NCI-H1048 (cell line): ENCODE measurements around the gene XPO6.

Experiments used
- DNase-seq: peaks from one replicate; lab custom pipeline; 2025; lab: John Stamatoyannopoulos, UW

Gene XPO6

DNA sequence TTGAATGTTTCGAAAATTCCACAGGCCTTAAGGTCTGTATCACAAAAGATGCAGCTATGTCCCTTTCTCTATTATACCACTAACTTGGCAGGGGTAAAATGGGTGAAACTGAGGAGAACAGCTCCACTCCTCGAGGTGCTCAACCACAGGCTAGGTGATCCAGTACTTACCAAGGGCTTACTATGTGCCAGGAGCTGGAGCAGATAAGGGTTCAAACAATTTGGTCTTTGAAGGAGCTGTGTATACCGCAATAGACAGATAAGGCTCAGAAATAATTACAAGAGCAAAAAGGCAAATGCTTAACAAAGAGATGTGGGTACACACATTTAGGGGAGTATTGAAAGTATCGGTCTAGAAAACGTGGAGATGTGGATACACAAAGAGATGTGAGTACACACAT is 1.5 kb downstream of the XPO6 start:
- no peak for DNase-seq

DNA sequence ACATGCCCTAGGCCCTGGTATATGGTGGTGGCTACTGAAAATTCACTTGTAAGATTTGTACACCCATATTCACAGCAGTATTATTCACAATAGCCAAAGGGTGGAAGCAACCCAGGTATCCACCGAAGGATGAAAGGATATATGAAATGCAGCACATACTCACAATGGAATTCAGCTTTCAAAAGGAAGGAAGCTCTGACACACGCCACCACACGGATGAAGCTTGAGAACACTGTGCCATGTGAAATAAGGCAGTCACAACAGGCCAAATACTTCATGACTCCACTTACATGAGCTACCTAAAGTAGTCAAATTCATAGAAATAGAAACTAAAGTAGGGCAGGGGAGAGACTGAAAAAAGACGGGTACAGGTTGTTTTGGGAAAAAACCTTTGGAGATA is 2.9 kb downstream of the XPO6 start:
- DNase-seq: no peak

DNA sequence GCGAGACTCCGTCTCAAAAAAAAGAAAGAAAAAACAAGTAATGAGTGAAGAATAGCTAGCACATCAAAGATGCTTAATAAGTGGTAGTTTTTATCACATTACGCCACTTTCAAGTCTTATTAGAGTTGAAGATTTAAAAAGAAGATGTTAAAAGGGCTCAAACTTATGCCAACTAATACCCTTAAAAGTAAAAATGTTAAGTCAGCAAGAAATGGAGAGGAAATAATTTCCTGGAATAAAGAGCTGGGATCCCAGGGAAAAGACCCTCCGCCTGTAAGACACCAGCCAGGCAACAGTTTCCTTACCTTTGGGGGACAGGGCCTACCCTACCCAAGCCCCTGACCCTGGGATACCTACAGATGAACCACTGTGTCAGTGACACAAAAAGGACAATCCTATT is 3.6 kb downstream of the XPO6 start:
- DNase-seq: no peak

DNA sequence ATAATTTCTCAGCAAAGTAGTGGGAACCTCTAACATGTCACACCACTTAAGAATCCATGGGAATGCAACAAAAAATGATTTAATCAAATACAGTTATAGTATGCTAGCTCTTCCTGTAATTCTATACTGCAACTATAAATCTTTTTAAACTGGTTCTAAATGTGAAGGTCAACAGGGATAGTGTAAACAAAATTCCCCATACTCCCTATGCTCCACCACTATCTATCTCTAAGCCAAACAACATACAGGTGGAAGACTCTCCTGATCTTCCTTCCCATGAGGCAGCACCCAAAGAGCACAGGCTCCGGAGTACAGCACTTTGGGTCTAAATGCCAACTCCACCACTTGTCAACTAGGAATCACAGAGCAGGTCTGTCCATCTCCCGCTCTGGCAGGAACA is 4.4 kb downstream of the XPO6 start:
- no peak for DNase-seq

DNA sequence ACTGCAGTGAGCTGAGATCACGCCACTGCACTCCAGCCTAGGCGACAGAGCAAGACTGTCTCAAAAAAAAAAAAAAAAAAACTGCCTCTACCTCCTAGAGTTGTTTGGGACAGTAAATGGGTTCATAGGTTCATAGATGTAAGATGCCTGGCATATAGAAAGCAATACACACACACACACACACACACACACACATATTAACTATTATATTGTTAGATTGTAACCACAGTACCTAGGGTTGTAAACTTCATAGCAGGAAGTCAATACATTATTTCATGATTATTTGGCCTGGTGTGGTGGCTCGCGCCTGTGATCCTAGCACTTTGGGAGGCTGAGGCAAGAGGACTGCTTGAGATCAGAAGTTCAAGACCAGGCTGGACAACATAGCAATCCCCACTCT is 5.8 kb downstream of the XPO6 start:
- DNase-seq: no peak

DNA sequence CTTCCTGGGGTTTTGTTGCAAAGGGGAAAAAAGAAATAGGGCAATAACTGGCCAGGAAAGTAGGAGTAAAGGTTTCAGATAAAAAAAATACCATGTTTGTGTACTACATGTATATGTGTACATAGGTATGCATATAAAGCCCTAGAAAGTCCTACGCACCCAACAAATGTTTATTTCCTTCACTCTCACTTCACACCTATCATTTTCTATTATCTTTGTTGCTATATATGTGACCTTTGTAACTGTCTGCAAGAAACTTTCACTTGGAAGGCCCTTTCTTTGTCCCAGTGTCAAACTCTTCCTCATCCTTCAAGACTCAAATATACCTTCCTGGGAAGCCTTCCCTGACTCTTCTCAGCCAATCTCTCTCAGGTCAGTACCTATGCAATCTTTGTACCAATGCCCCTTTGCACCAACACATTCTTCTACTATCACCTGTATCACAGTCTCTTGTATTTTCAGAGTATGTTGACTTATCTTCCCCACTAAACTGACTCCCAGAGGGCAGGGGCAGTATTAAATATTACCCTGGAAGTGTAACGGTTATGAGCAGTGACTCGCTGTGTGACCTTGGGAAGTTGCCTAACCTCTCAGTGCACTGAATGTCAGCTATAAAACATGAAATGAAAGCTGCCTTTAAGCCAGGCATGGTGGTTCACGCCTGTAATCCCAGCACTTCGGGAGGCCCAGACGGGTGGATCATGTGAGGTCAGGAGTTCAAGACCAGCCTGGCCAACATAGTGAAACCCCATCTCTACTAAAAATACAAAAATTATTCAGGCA is 6.5 kb downstream of the XPO6 start:
- DNase-seq: no peak

DNA sequence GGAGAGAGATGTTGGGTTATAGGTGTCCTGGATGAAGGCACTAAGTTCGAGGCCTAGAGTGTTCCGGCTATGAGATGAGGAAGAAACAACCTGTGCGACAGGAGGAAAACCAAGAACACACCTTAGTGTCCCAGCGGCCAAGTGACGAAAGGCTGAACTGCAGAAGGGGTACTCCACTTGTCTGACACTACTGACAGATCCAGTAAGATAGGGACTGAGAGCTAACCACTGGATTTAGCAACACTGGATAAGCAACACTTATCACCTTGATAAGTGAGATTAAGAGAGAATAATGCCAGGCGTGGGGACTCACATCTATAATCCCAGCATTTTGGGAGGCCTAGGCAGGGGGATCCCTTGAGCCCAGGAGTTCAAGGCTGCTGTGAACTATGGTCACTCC is 7.1 kb downstream of the XPO6 start:
- no peak for DNase-seq

DNA sequence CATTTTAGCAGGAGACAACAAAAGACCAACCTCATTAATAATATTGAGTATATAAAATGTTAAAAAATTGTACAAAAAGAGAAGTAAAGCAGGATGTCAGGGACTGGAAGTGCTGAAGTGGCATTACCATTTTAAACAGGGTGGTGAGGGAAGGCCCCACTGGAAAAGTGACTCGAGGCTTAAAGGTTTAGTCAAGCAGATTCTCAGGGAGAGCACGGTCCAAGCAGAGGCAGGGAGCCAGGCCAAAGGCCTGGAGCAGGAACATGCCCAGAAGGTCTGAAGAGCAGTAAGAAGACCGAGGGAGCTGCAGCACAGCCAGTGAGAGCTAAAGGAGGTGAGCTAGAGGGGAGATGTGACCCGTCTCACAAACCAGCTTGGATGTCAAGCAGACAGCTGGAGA is 7.6 kb downstream of the XPO6 start:
- DNase-seq: no peak

DNA sequence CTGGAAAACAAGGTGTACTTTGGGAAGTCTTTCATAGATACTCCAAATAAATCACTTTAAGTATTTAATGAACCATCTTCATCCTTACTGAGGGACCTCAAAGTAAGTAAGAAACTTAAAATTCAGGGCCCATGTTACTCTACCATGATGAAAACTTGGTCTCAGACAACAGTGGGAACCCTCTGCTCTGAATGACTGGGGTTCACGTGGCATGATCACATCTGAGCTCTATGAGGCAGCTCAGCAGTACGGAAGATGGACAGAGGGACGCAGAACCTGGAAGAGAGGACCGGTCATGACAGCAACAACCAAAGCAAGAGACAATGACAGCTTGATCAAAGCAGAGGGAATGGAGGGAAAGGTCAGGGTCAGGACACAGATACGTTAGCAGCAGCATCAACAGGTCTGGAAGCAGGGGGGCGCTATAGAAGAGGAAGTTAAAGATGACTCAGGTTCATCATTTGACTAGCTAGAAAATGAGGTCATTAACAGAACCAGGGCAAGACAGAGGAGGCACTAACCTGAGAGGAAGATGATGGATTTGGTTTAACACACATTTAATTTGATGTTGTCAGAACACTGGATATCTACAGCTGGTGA is 9.5 kb downstream of the XPO6 start:
- DNase-seq: no peak

DNA sequence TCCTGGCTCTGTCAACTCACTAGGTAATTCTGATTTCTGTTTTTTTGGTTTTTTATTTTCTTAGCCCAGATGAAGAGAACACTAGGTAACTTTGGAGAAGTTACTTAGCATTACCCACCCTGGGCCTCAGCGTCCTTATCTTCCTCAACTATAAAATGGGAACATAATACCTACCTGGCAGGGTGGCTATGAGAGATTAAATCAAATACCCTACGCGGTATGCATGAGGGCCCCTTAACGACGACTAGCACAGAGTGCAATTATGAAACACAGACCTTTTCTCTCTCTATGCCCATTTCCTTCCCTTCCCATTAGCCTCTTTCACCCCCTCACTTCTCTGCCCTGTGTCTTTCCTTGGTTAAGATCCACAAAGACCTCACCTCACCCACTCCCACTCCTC is 11.1 kb downstream of the XPO6 start:
- DNase-seq: no peak

DNA sequence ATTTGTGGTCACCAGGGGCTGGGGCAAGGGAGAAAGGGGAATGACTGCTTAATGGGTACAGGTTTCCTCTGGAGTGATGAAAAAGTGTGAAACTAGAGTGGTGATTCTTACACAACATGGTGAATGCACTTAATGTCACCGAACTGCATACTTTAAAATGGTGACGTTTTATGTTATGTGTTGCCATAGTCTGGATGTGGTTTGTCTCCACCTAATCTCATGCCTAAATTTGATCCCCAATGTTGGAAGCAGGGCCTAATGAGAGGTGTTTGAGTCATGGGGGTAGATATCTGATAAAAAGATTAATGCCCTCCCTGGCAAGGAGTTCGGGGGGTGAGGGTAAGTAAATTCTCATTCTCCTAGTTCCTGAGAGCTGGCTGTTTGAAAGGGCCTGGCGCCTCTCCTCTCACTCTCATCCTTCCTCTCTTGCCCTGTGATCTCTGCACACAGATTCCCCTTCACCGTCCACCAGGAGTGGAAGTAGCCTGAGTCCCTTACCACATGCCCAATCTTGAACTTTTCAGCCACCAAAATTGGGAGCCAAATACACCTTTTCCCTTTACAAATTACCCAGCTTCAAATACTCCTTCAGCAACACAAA is 15.3 kb downstream of the XPO6 start:
- DNase-seq: no peak

DNA sequence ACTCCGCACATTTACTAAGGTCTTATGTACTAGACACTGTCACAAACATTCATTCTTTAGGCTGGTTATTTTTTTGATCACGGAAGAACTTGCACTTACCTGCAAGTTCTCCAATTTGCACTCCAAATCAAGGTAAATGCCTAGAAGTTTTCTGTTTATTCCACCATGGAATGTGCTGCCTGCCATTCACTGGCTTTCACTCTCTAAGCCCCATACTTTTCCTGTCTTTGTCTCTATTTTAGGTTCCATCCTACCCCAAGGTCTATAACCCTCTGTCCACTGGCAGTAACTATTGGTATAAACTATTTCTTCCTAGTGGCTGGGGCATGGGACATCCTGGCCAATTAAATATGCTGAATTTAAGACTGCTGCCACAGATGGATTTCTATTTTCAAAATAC is 15.9 kb downstream of the XPO6 start:
- DNase-seq: no peak

DNA sequence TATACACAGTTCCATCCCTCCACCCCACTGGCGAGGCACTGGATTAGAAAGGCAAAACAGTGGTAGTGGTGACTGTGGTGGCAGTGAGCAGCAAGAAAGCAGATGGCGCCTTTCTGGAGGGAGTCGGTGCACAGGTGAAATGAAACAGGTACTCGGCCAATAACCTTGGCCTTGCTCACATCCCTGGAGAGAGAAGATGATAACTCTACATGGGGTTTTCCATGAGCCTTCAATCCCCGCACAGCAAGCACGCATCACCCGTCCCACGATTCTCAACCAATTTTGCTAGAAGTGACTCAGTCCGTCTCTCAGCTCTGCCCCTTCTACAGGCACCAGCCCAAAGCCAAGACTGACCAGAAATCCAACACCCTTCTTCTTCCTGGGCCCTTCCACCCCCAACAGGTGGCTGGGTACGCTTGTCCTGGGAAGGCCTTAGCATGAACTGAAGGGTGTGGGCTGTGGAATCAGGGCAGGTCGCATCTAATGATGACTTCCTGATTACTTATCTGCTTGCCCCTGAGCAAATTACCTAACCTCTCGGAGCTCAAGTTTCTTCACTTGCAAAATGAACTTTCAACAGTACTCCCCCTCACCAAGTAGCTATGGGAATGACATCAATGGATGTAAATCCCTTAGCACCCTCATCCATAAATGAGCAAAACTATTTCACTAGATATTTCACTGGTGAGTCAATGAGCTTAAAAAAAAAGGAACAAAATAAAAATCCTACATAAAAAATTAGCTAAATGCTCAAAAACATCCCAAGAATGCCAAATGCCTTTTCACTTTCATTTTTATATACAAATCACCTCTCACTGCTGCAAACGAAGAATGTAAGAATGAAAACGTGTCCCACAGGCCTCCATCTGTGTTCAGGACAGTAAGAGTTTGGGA is 18.0 kb downstream of the XPO6 start:
- no peak for DNase-seq

DNA sequence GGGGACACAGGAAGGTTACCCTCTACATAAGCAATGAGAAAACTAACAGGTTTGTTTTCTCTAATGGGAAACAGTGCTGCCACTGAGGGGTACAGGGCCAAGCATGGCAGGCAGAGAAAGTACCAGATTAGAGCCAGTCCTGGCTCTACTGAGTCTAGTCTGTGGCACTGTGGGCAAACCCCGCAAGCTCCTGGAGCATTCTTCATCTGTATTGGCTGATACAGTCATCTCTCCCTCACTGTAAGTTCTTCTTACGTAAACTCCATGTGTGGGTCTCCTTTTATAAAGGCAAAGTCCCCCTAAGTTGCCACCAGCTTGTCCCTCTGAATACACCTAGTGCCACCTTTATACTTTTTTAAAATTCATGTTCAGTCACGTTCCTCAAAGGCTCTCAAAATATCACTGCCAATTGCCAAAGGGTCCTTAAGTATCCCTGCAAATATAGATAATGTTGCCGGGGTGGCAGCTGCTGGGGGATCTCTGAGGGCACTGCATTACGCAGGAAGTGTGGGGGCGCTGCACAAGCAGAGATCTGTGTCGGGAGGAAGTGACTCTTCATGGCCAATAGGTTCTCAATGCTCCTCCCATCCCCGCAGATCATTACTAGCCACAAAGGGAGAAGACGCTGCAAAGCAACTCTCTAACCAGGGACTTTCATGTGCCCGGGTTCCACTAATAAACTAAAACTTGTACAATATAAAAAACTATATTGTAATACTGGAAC is 18.8 kb downstream of the XPO6 start:
- no peak for DNase-seq

DNA sequence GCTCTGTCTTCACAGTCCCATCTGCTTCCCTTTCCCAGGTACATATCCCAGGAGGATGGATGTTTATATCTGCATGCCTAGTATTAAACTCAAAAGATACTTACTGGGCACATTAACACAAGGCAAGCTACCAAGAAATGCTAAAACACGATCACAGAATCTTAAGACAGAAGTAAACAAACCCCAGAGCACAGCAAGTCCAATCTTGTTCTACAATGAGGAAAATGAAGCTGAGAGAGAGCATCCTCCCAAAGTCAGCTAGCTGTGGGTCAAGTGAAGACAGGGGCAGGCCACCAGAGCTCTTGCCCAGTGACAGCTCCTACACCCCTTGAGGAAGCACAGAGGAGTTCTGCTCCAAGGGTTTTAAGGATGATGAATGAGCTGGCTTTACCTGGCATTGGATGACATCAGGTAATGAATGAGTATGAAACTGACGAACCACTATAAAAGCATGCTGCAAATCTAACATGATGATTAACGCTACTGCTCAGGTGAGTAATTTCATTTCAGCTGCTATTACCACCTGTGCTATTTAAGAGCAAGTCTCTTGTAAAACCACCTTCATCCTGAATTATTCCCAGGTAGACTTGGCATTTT is 20.3 kb downstream of the XPO6 start:
- DNase-seq: no peak

DNA sequence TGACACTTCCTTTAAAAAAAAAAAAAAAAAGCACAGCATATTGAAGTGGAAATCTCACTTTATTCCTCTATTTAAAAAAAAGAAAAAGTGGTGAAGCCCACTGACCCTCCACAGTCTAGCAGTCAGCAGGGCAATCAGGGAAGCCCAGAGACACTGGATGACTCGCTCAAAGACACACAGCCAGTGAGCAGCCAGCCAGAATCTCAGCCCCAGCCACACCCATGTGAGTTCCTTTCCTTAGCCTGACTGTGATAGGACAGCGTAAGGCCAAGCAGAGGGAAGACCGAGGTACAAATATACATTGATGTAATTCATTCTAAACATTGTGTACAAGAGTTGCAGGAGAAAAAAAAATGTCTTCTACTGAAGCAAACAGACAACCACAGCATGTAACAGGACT is 22.5 kb downstream of the XPO6 start:
- no peak for DNase-seq

DNA sequence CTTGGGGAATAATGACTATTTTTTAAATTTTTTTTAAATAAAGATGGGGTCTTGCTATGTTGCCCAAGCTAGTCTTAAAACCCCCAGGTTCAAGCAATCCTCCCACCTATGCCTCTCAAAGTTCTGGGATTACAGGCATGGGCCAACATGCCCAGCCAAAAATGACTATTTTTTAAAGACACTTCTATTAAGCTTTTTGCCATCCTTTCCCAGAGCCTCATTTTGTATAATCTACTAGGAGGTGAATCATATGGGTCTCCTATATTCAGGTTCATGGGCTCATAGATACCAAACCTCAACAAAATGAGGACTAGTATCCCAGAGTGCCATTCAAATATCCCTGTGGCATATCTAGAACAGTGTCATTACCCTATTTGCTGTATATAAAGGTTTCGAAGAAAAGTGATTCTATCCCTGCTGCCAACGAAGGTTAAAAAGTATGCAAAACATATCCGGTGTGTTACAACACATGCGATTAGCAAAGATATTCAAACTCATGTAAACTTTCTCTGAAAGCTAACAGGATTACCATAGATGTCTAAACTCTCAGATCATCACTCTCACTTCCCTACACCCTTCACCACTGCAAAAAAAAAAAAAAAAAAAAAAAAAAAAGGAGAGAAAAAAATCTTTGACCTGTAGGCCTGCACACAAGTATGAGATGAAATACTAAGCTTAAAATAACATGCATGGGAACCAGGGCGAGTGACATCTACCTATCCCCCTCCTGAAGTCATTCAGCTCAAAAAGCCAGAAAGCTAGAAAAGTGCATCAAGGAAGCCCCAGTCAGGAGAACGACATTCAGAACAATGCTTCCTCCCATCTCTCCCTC is 23.5 kb downstream of the XPO6 start:
- DNase-seq: no peak

DNA sequence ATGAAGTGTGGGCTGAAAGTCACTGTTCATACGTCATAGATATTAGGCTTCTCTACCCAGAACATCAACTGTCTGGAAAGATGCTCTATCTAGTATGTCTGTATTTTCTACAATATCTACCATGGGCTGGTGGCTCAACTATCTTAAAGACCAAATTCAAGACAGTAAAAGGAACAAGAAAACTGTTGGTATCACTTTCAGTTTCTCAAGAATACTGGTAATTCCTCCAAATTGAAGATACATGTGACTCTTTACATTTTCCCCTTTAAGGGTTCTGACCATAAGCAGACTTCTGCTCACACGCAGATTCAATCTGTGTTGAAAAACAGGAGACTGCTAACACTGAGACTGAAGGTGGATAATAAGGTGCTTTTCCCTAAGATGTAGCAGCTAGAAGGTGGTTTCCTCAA is 24.2 kb downstream of the XPO6 start:
- no peak for DNase-seq

DNA sequence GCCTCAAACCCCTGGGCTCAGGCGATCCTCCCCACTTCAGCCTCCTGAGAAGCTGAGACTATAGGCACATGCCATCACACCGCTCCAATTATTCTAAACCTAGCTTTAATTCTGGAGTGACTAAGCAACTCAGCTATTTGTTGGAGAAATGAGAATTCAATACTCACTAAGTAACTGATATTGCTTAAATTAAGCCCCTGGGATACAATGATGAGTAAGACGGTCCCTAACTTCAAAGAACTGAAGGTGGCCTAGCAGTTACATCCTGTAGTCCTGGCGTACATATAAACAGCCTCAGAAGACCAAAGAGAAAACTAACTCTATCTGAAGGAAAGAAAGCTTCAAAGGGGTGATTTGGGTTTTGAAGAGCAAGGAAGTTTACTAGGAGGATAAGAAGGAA is 25.0 kb downstream of the XPO6 start:
- no peak for DNase-seq

DNA sequence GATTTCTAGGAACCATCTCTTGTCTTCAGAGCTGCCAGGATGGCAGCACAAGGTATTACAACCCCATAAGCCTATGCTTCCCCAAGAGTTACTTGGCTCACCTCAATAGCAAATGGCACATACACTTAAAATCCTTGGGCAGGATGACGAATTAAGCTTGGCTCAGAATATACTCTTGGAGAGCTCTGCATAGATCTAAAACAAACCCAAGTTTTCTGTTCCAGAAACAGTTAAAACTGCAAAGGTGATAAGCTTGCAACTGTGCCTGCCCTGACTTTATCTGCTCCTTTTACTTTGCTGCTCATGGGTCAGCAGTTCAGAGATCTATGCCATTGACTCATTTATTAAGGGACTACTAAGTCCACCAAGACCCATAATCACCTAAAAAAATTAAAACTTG is 26.1 kb downstream of the XPO6 start:
- DNase-seq: no peak

DNA sequence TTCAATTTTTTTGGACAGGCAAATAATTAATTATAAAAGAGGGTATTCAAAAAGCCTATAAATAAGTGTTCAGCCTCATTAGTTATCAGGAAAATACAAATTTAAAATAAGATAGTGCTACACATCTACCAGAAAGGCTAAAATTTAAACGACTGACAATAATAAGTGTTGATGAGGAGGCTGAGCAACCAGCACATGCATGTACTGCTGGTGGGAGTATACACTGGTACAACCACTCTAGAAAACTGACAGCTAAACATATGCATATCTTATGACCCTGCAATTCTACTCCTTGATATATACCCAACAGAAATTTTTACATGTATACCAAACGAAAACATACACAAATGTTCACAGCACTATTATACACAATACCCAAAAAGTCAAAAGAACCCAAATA is 27.1 kb downstream of the XPO6 start:
- DNase-seq: no peak
